NCI-H2081 (cell line): ENCODE results near the gene TAF10.

Experiments used
- DNase-seq, 2 experiments: peaks; one replicate each; lab custom pipeline; 2025; lab: John Stamatoyannopoulos, UW

Gene TAF10

GRCh38 chr11:6640036-6640984 is 28.3 kb upstream of the TAF10 start:
- no peak for DNase-seq

- DNase-seq, result no peak
These were observed 26.4 kb upstream of the TAF10 start for GRCh38 chr11:6638429-6638828.

- DNase-seq, result no peak
These were observed 25.9 kb upstream of the TAF10 start for GRCh38 chr11:6637871-6638270.

GRCh38 chr11:6636480-6636879 is 24.5 kb upstream of the TAF10 start:
- no peak for DNase-seq

GRCh38 chr11:6635082-6635932 is 23.3 kb upstream of the TAF10 start:
- DNase-seq, result no peak

- no peak for DNase-seq
These were observed 22.5 kb upstream of the TAF10 start for GRCh38 chr11:6634534-6634933.

- no peak for DNase-seq
These were observed 21.7 kb upstream of the TAF10 start for GRCh38 chr11:6633422-6634408.

GRCh38 chr11:6632116-6633073 is 20.4 kb upstream of the TAF10 start:
- no peak for DNase-seq

- no peak for DNase-seq
These were observed 19.4 kb upstream of the TAF10 start for GRCh38 chr11:6631361-6631890.

- no peak for DNase-seq
These were observed 18.7 kb upstream of the TAF10 start for GRCh38 chr11:6630632-6631291.

GRCh38 chr11:6629892-6630631 is 18.0 kb upstream of the TAF10 start:
- DNase-seq, result no peak

GRCh38 chr11:6629573-6629891 is 17.5 kb upstream of the TAF10 start:
- DNase-seq, result no peak

GRCh38 chr11:6628526-6628925 is 16.5 kb upstream of the TAF10 start:
- DNase-seq, result no peak

- no peak for DNase-seq
These were observed 15.8 kb upstream of the TAF10 start for GRCh38 chr11:6627762-6628241.

- no peak for DNase-seq
These were observed 15.2 kb upstream of the TAF10 start for GRCh38 chr11:6626971-6627761.

GRCh38 chr11:6625832-6626420 is 13.9 kb upstream of the TAF10 start:
- DNase-seq, result no peak

GRCh38 chr11:6625156-6625831 is 13.3 kb upstream of the TAF10 start:
- no peak for DNase-seq
